Embryonic facial prominence (tissue), 1 donor: ENCODE data around the gene PFKP.
"Not testable (repeated sequence)": the region's sequence is repeated elsewhere in the genome, so short reads cannot be mapped to it uniquely, and the experiment has no call there.

Experiments used
- DNase-seq: peaks from one replicate; pipeline ENCODE4 v3.0.0-alpha.2; 2016; ENCODE audit errors: extremely low spot score

Gene PFKP

GRCh38 chr10:3098689-3099088 is 31.3 kb downstream of the PFKP start:
- DNase-seq: no peak

- DNase-seq: no peak
Measured at GRCh38 chr10:3099291-3100092, 32.1 kb downstream of the PFKP start.

GRCh38 chr10:3100093-3100792 is 32.9 kb downstream of the PFKP start:
- no peak for DNase-seq

GRCh38 chr10:3100856-3101640 is 33.7 kb downstream of the PFKP start:
- no peak for DNase-seq

- no peak for DNase-seq
Measured at GRCh38 chr10:3102720-3103427, 35.5 kb downstream of the PFKP start.

- DNase-seq: no peak
Measured at GRCh38 chr10:3103646-3104045, 36.3 kb downstream of the PFKP start.

- DNase-seq: no peak
Measured at GRCh38 chr10:3104251-3104918, 37.0 kb downstream of the PFKP start.

- DNase-seq: no peak
Measured at GRCh38 chr10:3105166-3105565, 37.8 kb downstream of the PFKP start.

GRCh38 chr10:3105905-3106304 is 38.6 kb downstream of the PFKP start:
- no peak for DNase-seq

- not testable (repeated sequence) for DNase-seq
Measured at GRCh38 chr10:3106328-3106727, 39.0 kb downstream of the PFKP start.

- DNase-seq: no peak
Measured at GRCh38 chr10:3106928-3107425, 39.6 kb downstream of the PFKP start.

- DNase-seq: no peak
Measured at GRCh38 chr10:3107426-3107961, 40.1 kb downstream of the PFKP start.

- DNase-seq: no peak
Measured at GRCh38 chr10:3108033-3108432, 40.7 kb downstream of the PFKP start.

GRCh38 chr10:3108575-3109105 is 41.3 kb downstream of the PFKP start:
- DNase-seq: no peak

GRCh38 chr10:3109196-3109595 is 41.8 kb downstream of the PFKP start:
- DNase-seq: no peak

- DNase-seq: no peak
Measured at GRCh38 chr10:3109633-3110032, 42.3 kb downstream of the PFKP start.

GRCh38 chr10:3110782-3111620 is 43.7 kb downstream of the PFKP start:
- no peak for DNase-seq

- no peak for DNase-seq
Measured at GRCh38 chr10:3111621-3112163, 44.3 kb downstream of the PFKP start.

- DNase-seq: no peak
Measured at GRCh38 chr10:3113343-3113720, 46.0 kb downstream of the PFKP start.
